HepG2 (cell line): ENCODE measurements around the gene EWSR1. TPM values are rescaled to one million over a fixed set of nuclear protein-coding genes. Genes with fewer than 3 reads are reported as not detected.

Experiments
- ARID2 ChIP-seq: sonication (generic); formaldehyde crosslinking; IDR thresholded peaks from 2 replicates; pipeline ENCODE4 v1.8.1; 2022; ENCODE audit warnings: mild to moderate bottlenecking, missing genetic modification reagents, borderline replicate concordance
- ATF4 ChIP-seq, 2 experiments: fragments of 450-650 bp in 1 of 2; sonication (generic) in 1 of 2; formaldehyde crosslinking; IDR thresholded peaks; 2 replicates each; pipeline versions ENCODE4 v1.5.0 to v1.8.0; 2020 to 2022; ENCODE audit warnings: mild to moderate bottlenecking in 1 of 2, missing genetic modification reagents in 1 of 2
- CEBPZ ChIP-seq: IDR thresholded peaks from 2 replicates; pipeline ENCODE4 v1.6.1; 2012; ENCODE audit warnings: low read length, improper control_type of control experiment
- FOXA3 ChIP-seq: IDR thresholded peaks from 2 replicates; pipeline ENCODE4 v1.6.1; 2016; ENCODE audit warnings: missing genetic modification reagents, missing compliant biosample characterization
- HCFC1 ChIP-seq: fragments of 150-350 bp; IDR thresholded peaks from 2 replicates; pipeline ENCODE4 v1.6.1; 2014; ENCODE audit warnings: low read depth, low read length
- HOXA7 ChIP-seq: sonication (generic); formaldehyde crosslinking; IDR thresholded peaks from 2 replicates; pipeline ENCODE4 v1.8.1; 2022; ENCODE audit warnings: mild to moderate bottlenecking, missing genetic modification reagents, moderate library complexity
- IRF2 ChIP-seq: IDR thresholded peaks from 2 replicates; pipeline ENCODE4 v1.6.1; 2018; ENCODE audit warnings: missing genetic modification reagents, missing compliant biosample characterization
- KLF13 ChIP-seq: sonication (generic); formaldehyde crosslinking; IDR thresholded peaks from 2 replicates; pipeline ENCODE4 v1.4.0; 2020; ENCODE audit warnings: mild to moderate bottlenecking, missing genetic modification reagents
- MATR3 ChIP-seq: sonication (generic); formaldehyde crosslinking; IDR thresholded peaks from 2 replicates; pipeline ENCODE4 v1.4.0; 2020; ENCODE audit warnings: missing genetic modification reagents
- MTA1 ChIP-seq: sonication (generic); formaldehyde crosslinking; IDR thresholded peaks from 2 replicates; pipeline ENCODE4 v1.4.0; 2020; ENCODE audit warnings: missing genetic modification reagents, mild to moderate bottlenecking, borderline replicate concordance
- NFIB ChIP-seq: sonication (generic); formaldehyde crosslinking; IDR thresholded peaks from 2 replicates; pipeline ENCODE4 v1.9.0; 2021; ENCODE audit warnings: missing genetic modification reagents, mild to moderate bottlenecking, borderline replicate concordance
- NFYB ChIP-seq: sonication (generic); formaldehyde crosslinking; IDR thresholded peaks from 2 replicates; pipeline ENCODE4 v1.4.0; 2020; ENCODE audit warnings: missing genetic modification reagents
- PAWR ChIP-seq: sonication (generic); formaldehyde crosslinking; IDR thresholded peaks from 2 replicates; pipeline ENCODE4 v1.4.0; 2020; ENCODE audit warnings: missing genetic modification reagents, mild to moderate bottlenecking, borderline replicate concordance
- PCBP1 ChIP-seq: fragments of 200-400 bp; formaldehyde crosslinking; IDR thresholded peaks from 2 replicates; pipeline ENCODE4 v1.6.1; 2017; ENCODE audit warnings: mild to moderate bottlenecking, low read depth, low read length, borderline replicate concordance
- RXRB ChIP-seq: IDR thresholded peaks from 2 replicates; pipeline ENCODE4 v1.6.1; 2016; ENCODE audit warnings: borderline replicate concordance, missing genetic modification reagents, missing compliant biosample characterization
- THYN1 ChIP-seq: sonication (generic); formaldehyde crosslinking; IDR thresholded peaks from 2 replicates; pipeline ENCODE4 v1.8.1; 2023; ENCODE audit warnings: low read depth, mild to moderate bottlenecking, moderate library complexity, missing genetic modification reagents, borderline replicate concordance
- USF2 ChIP-seq, 2 experiments: sonication (generic) in 1 of 2; formaldehyde crosslinking in 1 of 2; IDR thresholded peaks; 2 replicates each; pipeline versions ENCODE4 v1.5.1 to v1.6.1; 2011 to 2020; ENCODE audit warnings: borderline replicate concordance in 1 of 2, low read depth in 1 of 2, low read length in 1 of 2, mild to moderate bottlenecking in 1 of 2, missing genetic modification reagents in 1 of 2, moderate library complexity in 1 of 2
- ZMAT3 ChIP-seq: sonication (generic); formaldehyde crosslinking; conservative IDR thresholded peaks from 2 replicates; pipeline ENCODE4 v1.7.0; 2021; ENCODE audit warnings: missing genetic modification reagents
- ZNF501 ChIP-seq: sonication (generic); formaldehyde crosslinking; IDR thresholded peaks from 2 replicates; pipeline ENCODE4 v1.5.1; 2020; ENCODE audit warnings: mild to moderate bottlenecking, moderate library complexity, missing genetic modification reagents
- ZNF513 ChIP-seq: sonication (generic); formaldehyde crosslinking; conservative IDR thresholded peaks from 2 replicates; pipeline ENCODE4 v1.5.0; 2020; ENCODE audit warnings: missing genetic modification reagents
- ZNF629 ChIP-seq: sonication (generic); formaldehyde crosslinking; conservative IDR thresholded peaks from 2 replicates; pipeline ENCODE4 v1.5.0; 2020; ENCODE audit warnings: missing genetic modification reagents
- ZNF782 ChIP-seq: sonication (generic); formaldehyde crosslinking; IDR thresholded peaks from 2 replicates; pipeline ENCODE4 v1.4.0; 2020; ENCODE audit warnings: missing genetic modification reagents, mild to moderate bottlenecking, borderline replicate concordance
- polyA plus RNA-seq, 8 experiments: library from polyadenylated mRNA; depleted of rRNA in 3 of 8; stranded (reverse) in 7 of 8; unstranded in 1 of 8; fragments of >200 nt; fragmentation: Illumina TruSeq in 4 of 8; extraction: Trizol in 4 of 8; gene quantifications; 2 replicates each; pipeline versions ENCODE4 v1.2.1 to v1.2.3, GENCODE V29; 2011 to 2016; ENCODE audit warnings: low read depth in 4 of 8, missing spikeins in 1 of 8, mixed read lengths in 1 of 8; ENCODE audit not compliant: insufficient read depth in 1 of 8
- total RNA-seq, 5 experiments: library from RNA; depleted of rRNA; stranded (reverse); fragments of >200 nt; fragmentation: Illumina TruSeq; extraction: Trizol; gene quantifications; 2 replicates each; pipeline ENCODE4 v1.2.3, GENCODE V29; 2016; ENCODE audit warnings: low read depth in 1 of 5

The EWSR1 gene
- total and polyA plus RNA-seq, 2 of the 13 experiments (the other 11 are each of a cell fraction or from before 2014, with no cell fraction given): 211 to 326 TPM

- TF ChIP-seq FOXA3 (CRISPR knock-in tag) (no peak; the same call in 1 of the 2 replicates), THYN1 (CRISPR knock-in tag) (no peak), ZNF782 (CRISPR knock-in tag) (no peak), USF2 (IDR thresholded peaks at IDR 0.05; ENCODE audit: low read depth, low read length) (no peak), USF2 (CRISPR knock-in tag; IDR thresholded peaks at IDR 0.05; ENCODE audit: borderline replicate concordance) (no peak), MTA1 (no peak), MATR3 (CRISPR knock-in tag) (no peak), PAWR (CRISPR knock-in tag) (no peak), ZMAT3 (CRISPR knock-in tag) (no peak), PCBP1 (no peak), ZNF629 (no peak), NFYB (CRISPR knock-in tag) (no peak), ARID2 (CRISPR knock-in tag) (no peak), HCFC1 (no peak), KLF13 (CRISPR knock-in tag) (no peak), NFIB (CRISPR knock-in tag) (no peak), ATF4 (CRISPR knock-in tag; IDR thresholded peaks at IDR 0.05) (peak in 1 of 2 experiments; percentile 54; a peak in 1 of 4 replicates), IRF2 (CRISPR knock-in tag) (no peak), HOXA7 (CRISPR knock-in tag) (no peak), ZNF501 (CRISPR knock-in tag) (no peak), CEBPZ (no peak), RXRB (CRISPR knock-in tag) (no peak), ZNF513 (no peak)
Measured at GRCh38 chr22:29268511-29269229, 602 bp downstream of the EWSR1 start (continued).
